ENCODE results near the gene SH3BP5L. TPM values are rescaled to one million over a fixed set of nuclear protein-coding genes. Genes with fewer than 3 reads are reported as not detected.
"Not testable (repeated sequence)": the region's sequence is repeated elsewhere in the genome, so short reads cannot be mapped to it uniquely, and the experiment has no call there.

The SH3BP5L gene
- total and polyA plus RNA-seq, 10 of the 15 experiments (the other 5 are each of a cell fraction or from before 2014, with no cell fraction given), result 1.1 to 22.8 (median 10.9) TPM

- POLR2A ChIA-PET, result interaction anchor here (1.0 kb wide), 1 partner anchor 42 kb away, joined by 3 read pairs; no protein-coding TSS in a partner anchor
These were observed 6.1 kb upstream of the SH3BP5L start for GRCh38 chr1:248831842-248832241.

DNA sequence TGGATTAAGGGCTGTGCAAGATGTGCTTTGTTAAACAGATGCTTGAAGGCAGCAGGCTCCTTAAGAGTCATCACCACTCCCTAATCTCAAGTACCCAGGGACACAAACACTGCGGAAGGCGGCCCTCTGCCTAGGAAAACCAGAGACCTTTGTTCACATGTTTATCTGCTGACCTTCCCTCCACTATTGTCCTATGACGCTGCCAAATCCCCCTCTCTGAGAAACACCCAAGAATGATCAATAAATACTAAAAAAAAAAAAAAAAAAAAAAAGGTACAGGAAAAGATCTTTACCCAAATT, 5.0 kb upstream of the SH3BP5L start:
- H3K27me3 ChIP-seq (replicated peaks in 1 of 2; ENCODE audit: control insufficient read depth in 2 of 2, insufficient read depth in 2 of 2, low read length in 1 of 2); H3K79me2 ChIP-seq (ENCODE audit: control insufficient read depth, insufficient read depth, low read length); intact Hi-C loops (cut with micrococcal nuclease; ENCODE audit: unreplicated experiment); H2AFZ ChIP-seq (ENCODE audit: control insufficient read depth, low read depth, low read length); H3K27ac ChIP-seq (ENCODE audit: control insufficient read depth, insufficient read depth); H3K36me3 ChIP-seq (ENCODE audit: control insufficient read depth in 2 of 2, insufficient read depth in 2 of 2, low read length in 1 of 2); H4K20me1 ChIP-seq (ENCODE audit: control insufficient read depth, insufficient read depth); SMC1A ChIA-PET (ENCODE audit: uncharacterized antibody, unreplicated experiment); H3K4me1 ChIP-seq (ENCODE audit: control insufficient read depth, insufficient read depth, low read length); RAD21 ChIA-PET (ENCODE audit: unreplicated experiment); H3K4me3 ChIP-seq; H3K9ac ChIP-seq (ENCODE audit: control insufficient read depth, insufficient read depth, low read length); ATAC-seq; in situ Hi-C loops (cut with MboI); H3K9me3 ChIP-seq (replicated peaks; ENCODE audit: control insufficient read depth, insufficient read depth, low read length); H3K4me2 ChIP-seq (ENCODE audit: control insufficient read depth, insufficient read depth); DNase-seq (ENCODE audit: low read depth, low spot score); FAIRE-seq; CTCF ChIA-PET; BruUV-seq (replicated peaks): not testable (repeated sequence)
- POLR2A ChIA-PET, result interaction anchor here (0.6 kb wide), 1 partner anchor 50 kb away, joined by 3 read pairs; no protein-coding TSS in a partner anchor
- WGBS (ENCODE audit: insufficient coverage, insufficient replicate concordance, low lambda C conversion rate, missing lambda C conversion rate), result 57% methylated on average over 3 of the region's 3 CpGs

More at GRCh38 chr1:248831842-248832241, 6.1 kb upstream of the SH3BP5L start:
- H3K27me3 ChIP-seq (replicated peaks in 1 of 2; ENCODE audit: control insufficient read depth in 2 of 2, insufficient read depth in 2 of 2, low read length in 1 of 2), result no peaks in the 10 kb centered on the region
- no peak for TF ChIP-seq TBL1XR1 (IDR thresholded peaks at IDR 0.05; ENCODE audit: low read depth, low read length)
- 25% methylated on average over 1 of the region's 1 CpG for WGBS (ENCODE audit: insufficient coverage, insufficient replicate concordance, low lambda C conversion rate, missing lambda C conversion rate)
- no peaks in the 10 kb centered on the region for H3K79me2 ChIP-seq (ENCODE audit: control insufficient read depth, insufficient read depth, low read length)
- no peaks in the 10 kb centered on the region for H4K20me1 ChIP-seq (ENCODE audit: control insufficient read depth, insufficient read depth)
- H3K4me1 ChIP-seq (ENCODE audit: control insufficient read depth, insufficient read depth, low read length), result peaks cover 6% of the 10 kb centered on the region; the same call in 1 of the 2 replicates
- FAIRE-seq (no peak), ATAC-seq (no peak), DNase-seq (ENCODE audit: low read depth, low spot score) (no peak)
- H3K4me2 ChIP-seq (ENCODE audit: control insufficient read depth, insufficient read depth), result no peak overlapping the region
- intact Hi-C loops (cut with micrococcal nuclease; ENCODE audit: unreplicated experiment), result no loop called here
- RAD21 ChIA-PET (ENCODE audit: unreplicated experiment), result no interaction called here
- no peaks in the 10 kb centered on the region for H3K36me3 ChIP-seq (ENCODE audit: control insufficient read depth in 2 of 2, insufficient read depth in 2 of 2, low read length in 1 of 2)
- H3K9me3 ChIP-seq (replicated peaks; ENCODE audit: control insufficient read depth, insufficient read depth, low read length), result no peaks in the 10 kb centered on the region
- no peak overlapping the region for H2AFZ ChIP-seq (ENCODE audit: control insufficient read depth, low read depth, low read length)
- SMC1A ChIA-PET (ENCODE audit: uncharacterized antibody, unreplicated experiment), result interaction anchor here (0.5 to 0.7 kb wide), 2 partner anchors 10 to 38 kb away, joined by 3 read pairs; no protein-coding TSS in a partner anchor
- no peak overlapping the region for H3K9ac ChIP-seq (ENCODE audit: control insufficient read depth, insufficient read depth, low read length)
- H3K27ac ChIP-seq (ENCODE audit: control insufficient read depth, insufficient read depth), result no peak overlapping the region
- CTCF ChIA-PET, result no interaction called here
- H3K4me3 ChIP-seq, result no peak overlapping the region
- BruUV-seq (replicated peaks), result no TSS peak
- in situ Hi-C loops (cut with MboI), result no loop called here
